ENCODE data around the gene CA4. TPM values are rescaled to one million over a fixed set of nuclear protein-coding genes. Genes with fewer than 3 reads are reported as not detected.
"Not testable (repeated sequence)": the region's sequence is repeated elsewhere in the genome, so short reads cannot be mapped to it uniquely, and the experiment has no call there.

Gene CA4
- total and polyA plus RNA-seq, 4 donors: 0.14 to 0.67 (median 0.44) TPM

- Histone ChIP-seq H3K4me1 (ENCODE audit: control insufficient read depth in 4 of 4, insufficient read depth in 4 of 4, low read length in 3 of 4) (no peaks in the 10 kb centered on the region), H3K4me3 (ENCODE audit: low read depth in 1 of 3, low read length in 3 of 3) (no peak overlapping the region), H3K27ac (ENCODE audit: low read depth in 1 of 2, low read length in 2 of 2) (no peak overlapping the region), H3K27me3 (ENCODE audit: control insufficient read depth in 4 of 4, insufficient read depth in 4 of 4, low read length in 3 of 4) (no peaks in the 10 kb centered on the region), H3K9me3 (ENCODE audit: control insufficient read depth in 4 of 4, low read length in 3 of 4) (no peaks in the 10 kb centered on the region), H3K9ac (ENCODE audit: low read depth in 1 of 2, low read length in 2 of 2) (no peak overlapping the region), H3K36me3 (ENCODE audit: control insufficient read depth in 4 of 4, insufficient read depth in 3 of 4, low read depth in 1 of 4, low read length in 3 of 4) (peaks cover 8 to 33% (median 29%) of the 10 kb centered on the region in 4 donors)
- no peak for TF ChIP-seq EGR1 (IDR thresholded peaks at IDR 0.05; ENCODE audit: low read depth in 2 of 2)
- TF ChIP-seq GABPA (IDR thresholded peaks at IDR 0.05 in 1 of 2, conservative IDR thresholded peaks at IDR 0.05 in 1 of 2): no peak
- no peak for TF ChIP-seq JUND (IDR thresholded peaks at IDR 0.05)
- TF ChIP-seq RAD21 (IDR thresholded peaks at IDR 0.05): no peak
- TF ChIP-seq NR2F2 (IDR thresholded peaks at IDR 0.05): no peak
- TF ChIP-seq CTCF (IDR thresholded peaks at IDR 0.05; ENCODE audit: low read depth, low read length, missing input control): no peak
- no peak for TF ChIP-seq SP1 (IDR thresholded peaks at IDR 0.05)
- no peak for TF ChIP-seq YY1 (IDR thresholded peaks at IDR 0.05)
- no peak for TF ChIP-seq HNF4A (conservative IDR thresholded peaks at IDR 0.05)
- TF ChIP-seq, protein P1, sequence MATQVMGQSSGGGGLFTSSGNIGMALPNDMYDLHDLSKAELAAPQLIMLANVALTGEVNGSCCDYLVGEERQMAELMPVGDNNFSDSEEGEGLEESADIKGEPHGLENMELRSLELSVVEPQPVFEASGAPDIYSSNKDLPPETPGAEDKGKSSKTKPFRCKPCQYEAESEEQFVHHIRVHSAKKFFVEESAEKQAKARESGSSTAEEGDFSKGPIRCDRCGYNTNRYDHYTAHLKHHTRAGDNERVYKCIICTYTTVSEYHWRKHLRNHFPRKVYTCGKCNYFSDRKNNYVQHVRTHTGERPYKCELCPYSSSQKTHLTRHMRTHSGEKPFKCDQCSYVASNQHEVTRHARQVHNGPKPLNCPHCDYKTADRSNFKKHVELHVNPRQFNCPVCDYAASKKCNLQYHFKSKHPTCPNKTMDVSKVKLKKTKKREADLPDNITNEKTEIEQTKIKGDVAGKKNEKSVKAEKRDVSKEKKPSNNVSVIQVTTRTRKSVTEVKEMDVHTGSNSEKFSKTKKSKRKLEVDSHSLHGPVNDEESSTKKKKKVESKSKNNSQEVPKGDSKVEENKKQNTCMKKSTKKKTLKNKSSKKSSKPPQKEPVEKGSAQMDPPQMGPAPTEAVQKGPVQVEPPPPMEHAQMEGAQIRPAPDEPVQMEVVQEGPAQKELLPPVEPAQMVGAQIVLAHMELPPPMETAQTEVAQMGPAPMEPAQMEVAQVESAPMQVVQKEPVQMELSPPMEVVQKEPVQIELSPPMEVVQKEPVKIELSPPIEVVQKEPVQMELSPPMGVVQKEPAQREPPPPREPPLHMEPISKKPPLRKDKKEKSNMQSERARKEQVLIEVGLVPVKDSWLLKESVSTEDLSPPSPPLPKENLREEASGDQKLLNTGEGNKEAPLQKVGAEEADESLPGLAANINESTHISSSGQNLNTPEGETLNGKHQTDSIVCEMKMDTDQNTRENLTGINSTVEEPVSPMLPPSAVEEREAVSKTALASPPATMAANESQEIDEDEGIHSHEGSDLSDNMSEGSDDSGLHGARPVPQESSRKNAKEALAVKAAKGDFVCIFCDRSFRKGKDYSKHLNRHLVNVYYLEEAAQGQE (IDR thresholded peaks at IDR 0.05): no peak
- TF ChIP-seq HNF4G (IDR thresholded peaks at IDR 0.05): no peak
- no peak for TF ChIP-seq FOXA2 (IDR thresholded peaks at IDR 0.05)
- no peak for TF ChIP-seq RXRA (IDR thresholded peaks at IDR 0.05)
- TF ChIP-seq ZBTB33 (IDR thresholded peaks at IDR 0.05): no peak
- no peak for DNase-seq (ENCODE audit: low spot score)
- WGBS: 88% methylated on average over 2 of the region's 2 CpGs
Observed at GRCh38 chr17:60193482-60193881, 43.7 kb downstream of the CA4 start.

DNA sequence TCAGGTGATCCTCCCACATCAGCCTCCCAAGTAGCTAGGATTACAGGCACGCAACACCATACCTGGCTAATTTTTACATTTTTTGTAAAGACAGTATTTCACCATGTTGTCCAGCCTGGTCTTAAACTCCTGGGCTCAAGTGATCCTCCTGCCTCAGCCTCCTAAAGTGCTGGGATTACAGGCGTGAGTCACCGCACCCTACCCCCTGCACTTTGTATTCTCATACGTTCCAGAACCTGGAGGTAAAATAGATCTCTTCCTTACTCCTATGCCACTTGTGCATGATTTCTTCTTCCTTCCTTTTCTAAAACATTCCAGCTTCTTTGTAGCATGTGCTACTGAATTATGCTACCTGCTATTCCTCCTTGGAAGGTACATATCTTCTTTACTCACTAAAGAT lies 44.4 kb downstream of the CA4 start:
- H3K27ac ChIP-seq (ENCODE audit: low read depth in 1 of 2, low read length in 2 of 2); H3K4me1 ChIP-seq (ENCODE audit: control insufficient read depth in 4 of 4, insufficient read depth in 4 of 4, low read length in 3 of 4); H3K4me3 ChIP-seq (ENCODE audit: low read depth in 1 of 3, low read length in 3 of 3); H3K9me3 ChIP-seq (ENCODE audit: control insufficient read depth in 4 of 4, low read length in 3 of 4); H3K27me3 ChIP-seq (ENCODE audit: control insufficient read depth in 4 of 4, insufficient read depth in 4 of 4, low read length in 3 of 4); DNase-seq (ENCODE audit: low spot score); H3K9ac ChIP-seq (ENCODE audit: low read depth in 1 of 2, low read length in 2 of 2): not testable (repeated sequence)
- 95% methylated on average over 4 of the region's 4 CpGs for WGBS
- peaks cover 10 to 33% (median 29%) of the 10 kb centered on the region in 4 donors for H3K36me3 ChIP-seq (ENCODE audit: control insufficient read depth in 4 of 4, insufficient read depth in 3 of 4, low read depth in 1 of 4, low read length in 3 of 4)

DNA sequence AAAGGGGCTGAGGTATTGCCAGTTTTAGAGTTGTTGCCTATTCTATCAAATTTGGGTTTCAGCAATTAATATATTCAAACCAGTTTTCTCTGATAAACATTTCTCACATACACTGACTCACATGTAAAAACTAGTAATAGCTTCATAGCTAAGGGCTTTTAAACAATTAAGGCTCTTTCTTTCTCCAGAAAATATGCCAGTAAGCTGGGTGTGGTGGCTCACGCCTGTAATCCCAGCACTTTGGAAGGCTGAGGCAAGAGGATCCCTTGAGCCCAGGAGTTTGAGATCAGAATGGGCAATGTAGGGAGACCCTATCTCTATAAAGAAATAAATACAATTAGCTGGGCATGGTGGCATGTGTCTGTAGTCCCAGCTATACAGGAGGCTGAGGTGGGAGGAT lies 48.9 kb downstream of the CA4 start:
- not testable (repeated sequence) for H3K27me3 ChIP-seq (ENCODE audit: control insufficient read depth in 4 of 4, insufficient read depth in 4 of 4, low read length in 3 of 4); DNase-seq (ENCODE audit: low spot score); H3K27ac ChIP-seq (ENCODE audit: low read depth in 1 of 2, low read length in 2 of 2); H3K9ac ChIP-seq (ENCODE audit: low read depth in 1 of 2, low read length in 2 of 2); H3K4me1 ChIP-seq (ENCODE audit: control insufficient read depth in 4 of 4, insufficient read depth in 4 of 4, low read length in 3 of 4); H3K4me3 ChIP-seq (ENCODE audit: low read depth in 1 of 3, low read length in 3 of 3); H3K9me3 ChIP-seq (ENCODE audit: control insufficient read depth in 4 of 4, low read length in 3 of 4)
- peaks cover 5 to 13% (median 10%) of the 10 kb centered on the region in 4 donors for H3K36me3 ChIP-seq (ENCODE audit: control insufficient read depth in 4 of 4, insufficient read depth in 3 of 4, low read depth in 1 of 4, low read length in 3 of 4)
- 89% methylated on average over 1 of the region's 1 CpG for WGBS

GRCh38 chr17:60205782-60206181 lies 56.0 kb downstream of the CA4 start:
- not testable (repeated sequence) for H3K27me3 ChIP-seq (ENCODE audit: control insufficient read depth in 4 of 4, insufficient read depth in 4 of 4, low read length in 3 of 4); H3K4me3 ChIP-seq (ENCODE audit: low read depth in 1 of 3, low read length in 3 of 3); H3K4me1 ChIP-seq (ENCODE audit: control insufficient read depth in 4 of 4, insufficient read depth in 4 of 4, low read length in 3 of 4); H3K36me3 ChIP-seq (ENCODE audit: control insufficient read depth in 4 of 4, insufficient read depth in 3 of 4, low read depth in 1 of 4, low read length in 3 of 4); DNase-seq (ENCODE audit: low spot score); H3K9me3 ChIP-seq (ENCODE audit: control insufficient read depth in 4 of 4, low read length in 3 of 4); H3K9ac ChIP-seq (ENCODE audit: low read depth in 1 of 2, low read length in 2 of 2); H3K27ac ChIP-seq (ENCODE audit: low read depth in 1 of 2, low read length in 2 of 2)

- H3K36me3 ChIP-seq (ENCODE audit: control insufficient read depth in 4 of 4, insufficient read depth in 3 of 4, low read depth in 1 of 4, low read length in 3 of 4); DNase-seq (ENCODE audit: low spot score); H3K27ac ChIP-seq (ENCODE audit: low read depth in 1 of 2, low read length in 2 of 2): not testable (repeated sequence)
Observed at GRCh38 chr17:60208302-60208701, 58.5 kb downstream of the CA4 start.

More at GRCh38 chr17:60208302-60208701, 58.5 kb downstream of the CA4 start:
- WGBS: 89% methylated on average over 1 of the region's 1 CpG
- H3K4me3 ChIP-seq (ENCODE audit: low read depth in 1 of 3, low read length in 3 of 3); H3K27me3 ChIP-seq (ENCODE audit: control insufficient read depth in 4 of 4, insufficient read depth in 4 of 4, low read length in 3 of 4); H3K9ac ChIP-seq (ENCODE audit: low read depth in 1 of 2, low read length in 2 of 2); H3K9me3 ChIP-seq (ENCODE audit: control insufficient read depth in 4 of 4, low read length in 3 of 4); H3K4me1 ChIP-seq (ENCODE audit: control insufficient read depth in 4 of 4, insufficient read depth in 4 of 4, low read length in 3 of 4): not testable (repeated sequence)

Measured in liver (tissue), 9 donors.